Testis (tissue), 3 donors: ENCODE data around the gene PPA1. TPM values are rescaled to one million over a fixed set of nuclear protein-coding genes. Genes with fewer than 3 reads are reported as not detected.

Source experiments
- DNase-seq: peaks from one replicate; pipeline ENCODE4 v3.0.0-alpha.2; 2019
- H3K27ac ChIP-seq, 2 donors: fragments of 200-600 bp; sonication (generic); one replicate each; pipeline ENCODE4 v1.5.1; 2019
- H3K27me3 ChIP-seq: fragments of 200-600 bp; sonication (generic); one replicate; pipeline ENCODE4 v1.5.1; 2019
- H3K36me3 ChIP-seq: fragments of 200-600 bp; sonication (generic); one replicate; pipeline ENCODE4 v1.5.1; 2017; ENCODE audit warnings: low read depth; ENCODE audit errors: missing control alignments
- H3K4me1 ChIP-seq: fragments of 200-600 bp; sonication (generic); one replicate; pipeline ENCODE4 v1.5.1; 2019
- H3K4me3 ChIP-seq, 2 donors: fragments of 200-600 bp; sonication (generic); one replicate each; pipeline ENCODE4 v1.5.1; 2017 to 2019
- H3K9me3 ChIP-seq: fragments of 200-600 bp; sonication (generic); one replicate; pipeline ENCODE4 v1.5.1; 2017
- CTCF ChIP-seq, 3 experiments: fragments of 450-650 bp in 2 of 3; fragments of 200-600 bp in 1 of 3; sonication (generic) in 1 of 3; IDR thresholded peaks; one replicate each; pipeline ENCODE4 v1.5.1; 2016 to 2019; ENCODE audit warnings: antibody characterized with exemption in 3 of 3, mild to moderate bottlenecking in 2 of 3, moderate library complexity in 1 of 3
- POLR2A ChIP-seq: fragments of 450-650 bp; IDR thresholded peaks from one replicate; pipeline ENCODE4 v1.6.1; 2017; ENCODE audit warnings: antibody characterized with exemption, mild to moderate bottlenecking, moderate library complexity
- WGBS, 2 donors: methylation state at CpG; one replicate each; pipeline ENCODE4 v1.1.5; 2018; 5-methylcytosine and 5-hydroxymethylcytosine counted together
- intact Hi-C: fragments of 100-400 bp; cut with DNase I; formaldehyde crosslinking; loops from one replicate; pipeline ENCODE4 v1.15.1; 2023; ENCODE audit warnings: low total_unique reads
- polyA plus RNA-seq: library from polyadenylated mRNA; stranded (reverse); fragments of 350-450 nt; fragmentation: Illumina TruSeq; extraction: RNeasy Lipid Tissue Mini Kit (QIAGEN cat#74804); gene quantifications from one replicate; pipeline ENCODE4 v1.2.3, GENCODE V29; 2014; ENCODE audit warnings: low read depth, low replicate concordance; ENCODE audit not compliant: insufficient read depth
- total RNA-seq, 2 donors: library from RNA; depleted of rRNA; stranded (reverse); fragments of >200 nt; gene quantifications; one replicate each; pipeline ENCODE4 v1.2.3, GENCODE V29; 2016

PPA1 gene
- total and polyA plus RNA-seq, 3 donors from 2014 or later: 110 to 143 (median 136) TPM

- TF ChIP-seq POLR2A (no peak), CTCF (IDR thresholded peaks at IDR 0.05) (no peak)
- no peak for DNase-seq
- intact Hi-C loops: no loop called here
- Histone ChIP-seq H3K27me3 (no peaks in the 10 kb centered on the region), H3K4me3 (no peak overlapping the region), H3K36me3 (no peaks in the 10 kb centered on the region), H3K4me1 (peaks cover 36% of the 10 kb centered on the region), H3K9me3 (no peaks in the 10 kb centered on the region), H3K27ac (peak overlapping the region; percentile 1 to 67)
- 57 to 69% methylated on average over 2 of the region's 2 CpGs for WGBS, 2 donors
Measured at GRCh38 chr10:70256463-70256862, 23.2 kb upstream of the PPA1 start.

DNA sequence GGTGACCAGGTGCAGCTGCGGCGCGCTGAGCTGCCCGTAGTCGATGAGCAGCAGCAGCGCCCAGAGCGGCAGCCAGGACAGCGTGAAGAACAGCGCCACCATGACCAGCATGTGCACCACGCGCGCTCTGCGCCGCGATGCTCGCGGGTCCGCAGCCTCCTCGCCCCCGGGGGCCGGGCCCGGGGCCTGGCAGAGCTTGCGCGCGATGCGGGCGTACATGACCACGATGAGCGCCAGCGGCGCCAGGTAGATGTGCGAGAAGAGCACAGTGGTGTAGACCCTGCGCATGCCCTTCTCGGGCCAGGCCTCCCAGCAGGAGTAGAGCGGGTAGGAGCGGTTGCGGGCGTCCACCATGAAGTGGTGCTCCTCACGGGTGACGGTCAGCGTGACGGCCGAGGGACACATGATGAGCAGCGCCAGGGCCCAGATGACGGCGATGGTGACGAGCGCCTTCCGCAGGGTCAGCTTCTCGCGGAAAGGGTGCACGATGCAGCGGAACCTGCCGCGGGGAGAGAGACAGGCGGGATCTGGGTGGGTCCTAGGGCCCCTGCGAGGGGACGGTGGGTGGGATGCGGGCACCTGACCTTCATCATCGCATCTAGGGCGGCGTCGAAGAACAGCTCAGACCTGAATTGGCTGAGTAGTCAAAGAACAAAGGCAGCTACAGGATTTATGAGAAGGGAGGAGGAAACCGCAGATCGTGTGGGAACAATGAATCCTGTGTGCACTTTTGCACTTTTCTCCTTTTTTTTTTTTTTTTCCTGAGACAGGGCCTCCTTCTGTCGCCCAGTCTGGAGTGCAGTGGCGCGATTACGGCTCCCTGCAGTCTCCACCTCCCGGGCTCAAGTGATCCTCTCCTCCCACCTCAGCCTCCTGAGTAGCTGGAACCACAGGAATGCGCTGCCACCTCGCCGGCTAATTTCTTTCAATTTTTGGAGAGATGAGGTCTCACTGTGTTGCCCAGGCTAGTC is 22.4 kb upstream of the PPA1 start:
- H3K27me3 ChIP-seq: no peaks in the 10 kb centered on the region
- intact Hi-C loops: no loop called here
- DNase-seq: peak; percentile 65

DNA sequence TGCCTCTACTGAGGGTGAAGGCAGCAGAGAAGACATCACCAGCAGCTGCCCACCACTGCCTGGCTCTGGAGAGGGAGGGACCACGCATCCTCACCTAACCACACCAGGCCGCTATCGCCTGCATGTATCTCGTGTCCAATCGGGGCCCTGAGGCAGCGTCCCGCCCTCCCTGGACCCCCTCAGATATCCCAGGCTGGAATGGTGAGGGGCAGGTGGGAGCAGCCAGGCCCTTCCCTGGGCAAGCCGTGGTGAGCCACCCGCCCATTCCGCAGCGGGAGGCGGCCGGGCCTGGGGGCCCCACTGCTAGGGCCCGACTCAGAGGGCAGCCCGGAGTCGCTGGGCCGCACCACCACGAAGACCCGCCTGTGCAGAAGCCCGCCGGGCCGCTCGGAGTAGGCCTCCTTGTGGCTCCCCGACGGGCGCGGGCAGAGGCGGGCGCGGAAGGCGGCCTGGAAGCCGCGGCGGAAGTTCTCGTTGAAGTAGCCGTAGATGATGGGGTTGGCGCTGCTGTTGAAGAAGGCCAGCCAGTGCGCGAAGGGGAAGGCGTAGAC is 21.6 kb upstream of the PPA1 start:
- H3K27ac ChIP-seq: peak overlapping the region; percentile 80
- no peak for DNase-seq
- TF ChIP-seq POLR2A: no peak
- peaks cover 36% of the 10 kb centered on the region for H3K4me1 ChIP-seq
- no peaks in the 10 kb centered on the region for H3K36me3 ChIP-seq
- H3K4me3 ChIP-seq: peak overlapping the region; percentile 36 to 52
- intact Hi-C loops: no loop called here
- no peaks in the 10 kb centered on the region for H3K27me3 ChIP-seq
- WGBS, 2 donors: 49 to 62% methylated on average over 4 to 37 of the region's 40 CpGs
- H3K9me3 ChIP-seq: no peaks in the 10 kb centered on the region

More for the DNA sequence above, 22.4 kb upstream of the PPA1 start:
- 45 to 46% methylated on average over 39 to 61 of the region's 73 CpGs for WGBS, 2 donors
- Histone ChIP-seq H3K4me3 (peak overlapping the region; percentile 36 to 52), H3K9me3 (no peaks in the 10 kb centered on the region), H3K27ac (peak overlapping the region; percentile 80), H3K36me3 (no peaks in the 10 kb centered on the region), H3K4me1 (peaks cover 36% of the 10 kb centered on the region)
- TF ChIP-seq POLR2A: no peak
- no peak for TF ChIP-seq CTCF (IDR thresholded peaks at IDR 0.05)

GRCh38 chr10:70253878-70254765 is 20.9 kb upstream of the PPA1 start:
- peak; percentile 84 for DNase-seq
- Histone ChIP-seq H3K4me3 (no peak overlapping the region), H3K27me3 (no peaks in the 10 kb centered on the region), H3K36me3 (no peaks in the 10 kb centered on the region), H3K9me3 (no peaks in the 10 kb centered on the region), H3K27ac (peak overlapping the region; percentile 80), H3K4me1 (peaks cover 36% of the 10 kb centered on the region)
- intact Hi-C loops: no loop called here
- TF ChIP-seq POLR2A: no peak
- no peak for TF ChIP-seq CTCF (IDR thresholded peaks at IDR 0.05)
- WGBS, 2 donors: 27 to 28% methylated on average over 14 of the region's 14 CpGs
